Adipose tissue (tissue), 3 donors: ENCODE results near the gene NR0B1. TPM values are rescaled to one million over a fixed set of nuclear protein-coding genes. Genes with fewer than 3 reads are reported as not detected.

ENCODE experiments used
- H3K27ac ChIP-seq: one replicate; pipeline ENCODE4 v1.5.1; 2013; ENCODE audit warnings: low read depth, low read length
- WGBS, 3 donors: extraction: QIAGEN DNeasy Blood & Tissue Kit; methylation state at CpG; one replicate each; pipeline ENCODE4 v1.1.7; 2013; 5-methylcytosine and 5-hydroxymethylcytosine counted together
- polyA plus RNA-seq, 3 donors: library from polyadenylated mRNA; stranded (reverse); fragments of 200-250 nt; gene quantifications; one replicate each; pipeline ENCODE4 v1.2.3, GENCODE V29; 2013
- donor health status: healthy with polysubstance abuse.
- donor health status: Bipolar disorder and iron deficiency.
- donor health status: healthy.

The NR0B1 gene
- polyA plus RNA-seq, 3 donors = 0.13 to 1.4 TPM; not detected in 1

DNA sequence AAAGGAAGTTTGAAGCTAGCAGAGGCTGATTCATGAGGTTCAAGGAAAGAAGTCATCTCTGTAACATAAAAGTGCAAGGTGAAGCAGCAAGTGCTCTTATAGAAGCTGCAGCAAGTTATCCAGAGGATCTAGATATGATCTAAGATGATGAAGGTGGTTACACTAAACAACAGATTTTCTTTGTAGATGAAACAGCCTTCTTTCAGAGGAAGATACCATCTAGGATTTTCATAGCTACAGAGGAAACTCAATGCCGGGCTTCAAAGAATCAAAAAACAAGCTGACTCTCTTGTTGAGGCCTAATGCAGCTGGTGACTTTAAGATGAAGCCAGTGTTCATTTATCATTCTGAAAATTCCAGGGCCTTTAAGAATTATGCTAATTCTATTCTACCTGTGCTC, 28.8 kb downstream of the NR0B1 start:
- WGBS, 3 donors = 82 to 94% (median 93%) methylated on average over 1 of the region's 1 CpG
- H3K27ac ChIP-seq = no peak overlapping the region

DNA sequence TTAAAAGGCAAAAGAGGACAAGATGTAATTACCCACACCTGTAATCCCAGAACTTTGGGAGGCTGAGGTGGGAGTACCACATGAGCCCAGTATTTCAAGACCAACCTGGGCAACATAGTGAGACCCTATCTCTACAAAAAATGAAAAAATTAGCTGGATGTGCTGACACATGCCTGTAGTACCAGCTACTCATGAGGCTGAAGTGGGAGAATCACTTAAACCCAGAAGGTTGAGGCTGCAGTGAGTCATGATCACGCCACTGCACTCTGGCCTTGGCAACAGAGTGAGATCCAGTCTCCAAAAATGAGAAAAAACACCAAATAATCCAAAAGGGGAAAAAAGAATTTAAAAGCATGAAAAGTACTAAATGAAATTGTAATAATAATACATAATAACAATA, 30.8 kb downstream of the NR0B1 start:
- H3K27ac ChIP-seq = no peak overlapping the region
- 41 to 92% (median 69%) methylated on average over 1 of the region's 1 CpG for WGBS, 3 donors

- H3K27ac ChIP-seq = no peak overlapping the region
- WGBS, 3 donors = 9 to 30% (median 21%) methylated on average over 1 of the region's 1 CpG
These were observed 33.7 kb downstream of the NR0B1 start for GRCh38 chrX:30275498-30275897.

- no peak overlapping the region for H3K27ac ChIP-seq
- 71 to 94% (median 82%) methylated on average over 3 of the region's 3 CpGs for WGBS, 3 donors
These were observed 38.6 kb downstream of the NR0B1 start for GRCh38 chrX:30270639-30271038.

GRCh38 chrX:30262763-30263162, 46.4 kb downstream of the NR0B1 start:
- WGBS, 3 donors = 70 to 80% (median 74%) methylated on average over 1 of the region's 1 CpG
- no peak overlapping the region for H3K27ac ChIP-seq

GRCh38 chrX:30261012-30261411, 48.2 kb downstream of the NR0B1 start:
- H3K27ac ChIP-seq = no peak overlapping the region

DNA sequence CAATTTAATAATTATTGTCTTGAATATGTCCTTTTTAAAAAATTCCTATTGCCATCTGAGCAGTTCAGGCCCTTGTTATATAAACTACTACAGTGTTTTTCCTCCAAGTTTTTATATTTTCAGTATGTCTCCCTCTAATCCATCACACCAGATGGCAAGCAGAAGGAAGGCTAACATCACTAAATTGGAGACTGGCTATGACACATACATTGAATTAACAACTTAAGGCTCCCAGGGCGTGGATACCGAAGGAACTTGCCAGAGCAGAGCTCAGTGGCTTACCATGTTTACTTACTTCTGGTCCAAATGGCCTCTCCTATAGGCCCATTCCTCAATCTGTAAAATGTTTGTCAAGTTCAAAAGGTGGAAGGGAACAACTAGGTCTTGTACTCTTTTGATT, 49.3 kb downstream of the NR0B1 start:
- 76 to 80% (median 76%) methylated on average over 2 of the region's 2 CpGs for WGBS, 3 donors

More for the DNA sequence above, 49.3 kb downstream of the NR0B1 start:
- H3K27ac ChIP-seq = no peak overlapping the region

Other genes starting within 250 kb of the NR0B1 start
- gene MAGEB2, start 93.8 kb downstream of the NR0B1 start, polyA plus RNA-seq = not detected
- gene MAGEB3, start 78.7 kb downstream of the NR0B1 start, polyA plus RNA-seq = not detected
- gene MAGEB4, start 67.4 kb downstream of the NR0B1 start, polyA plus RNA-seq = not detected
- not detected for gene MAGEB1, start 62.2 kb downstream of the NR0B1 start, polyA plus RNA-seq